GM23248 (cell line): ENCODE results near the gene MZB1.

ENCODE experiments used
- EZH2 ChIP-seq: fragments of 200-600 bp; sonication (generic); IDR thresholded peaks from 2 replicates; pipeline ENCODE4 v1.6.1; 2018; ENCODE audit warnings: antibody characterized with exemption, mild to moderate bottlenecking; ENCODE audit not compliant: insufficient read depth, poor library complexity, severe bottlenecking
- EZH2phosphoT487 ChIP-seq: fragments of 200-600 bp; sonication (generic); IDR thresholded peaks from 2 replicates; pipeline ENCODE4 v1.6.1; 2018; ENCODE audit warnings: antibody characterized with exemption, moderate library complexity, mild to moderate bottlenecking, low read depth; ENCODE audit not compliant: insufficient read depth

GRCh38 chr5:139384591-139385051 lies 5.1 kb downstream of the MZB1 start:
- TF ChIP-seq EZH2 (no peak), EZH2phosphoT487 (no peak)
